Measurements from ENCODE around the gene NR6A1.

DNA sequence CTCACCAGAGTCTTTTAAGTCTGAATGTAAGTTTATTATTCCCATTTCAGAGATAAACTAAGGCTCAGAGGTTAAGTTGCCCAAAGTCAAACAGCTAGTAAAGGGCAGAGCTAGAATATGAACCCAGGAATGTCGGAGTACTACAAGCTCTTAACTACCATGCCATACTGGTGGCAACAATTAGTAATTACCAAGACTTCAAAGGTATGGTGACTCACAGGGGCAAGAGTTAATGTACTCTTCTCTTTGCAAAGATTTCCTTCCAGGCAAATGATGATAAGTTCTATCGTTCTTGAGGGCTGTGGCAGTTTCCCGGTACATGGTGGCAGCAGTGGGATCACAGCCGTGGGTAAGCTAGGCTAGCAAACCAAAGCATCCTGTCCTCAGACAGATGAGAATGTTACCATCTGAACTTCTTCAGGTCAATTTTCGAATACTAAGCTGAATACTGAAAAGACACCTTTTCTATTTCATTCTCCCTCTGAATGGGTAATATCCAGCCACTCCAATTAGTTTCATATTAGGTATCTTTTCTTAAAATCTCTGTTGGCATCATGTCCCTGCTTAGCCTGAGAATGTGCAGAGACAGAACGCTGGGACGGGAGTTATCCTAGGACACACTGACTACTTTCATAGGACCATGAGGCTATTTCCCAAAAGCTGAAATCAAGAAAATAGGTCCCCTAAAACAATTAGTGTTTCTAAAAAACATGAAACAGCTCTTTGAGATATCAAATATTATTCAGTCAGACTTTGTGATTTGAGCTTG is 147.0 kb downstream of the NR6A1 start:
- TF ChIP-seq POLR2AphosphoS5 (IDR thresholded peaks at IDR 0.05; ENCODE audit: low read depth) = no peak
- no peak for TF ChIP-seq EZH2 (IDR thresholded peaks at IDR 0.05; ENCODE audit: low read depth, unreplicated experiment)
- TF ChIP-seq JUNB (IDR thresholded peaks at IDR 0.05; ENCODE audit: unreplicated experiment) = no peak
- TF ChIP-seq, protein P1, sequence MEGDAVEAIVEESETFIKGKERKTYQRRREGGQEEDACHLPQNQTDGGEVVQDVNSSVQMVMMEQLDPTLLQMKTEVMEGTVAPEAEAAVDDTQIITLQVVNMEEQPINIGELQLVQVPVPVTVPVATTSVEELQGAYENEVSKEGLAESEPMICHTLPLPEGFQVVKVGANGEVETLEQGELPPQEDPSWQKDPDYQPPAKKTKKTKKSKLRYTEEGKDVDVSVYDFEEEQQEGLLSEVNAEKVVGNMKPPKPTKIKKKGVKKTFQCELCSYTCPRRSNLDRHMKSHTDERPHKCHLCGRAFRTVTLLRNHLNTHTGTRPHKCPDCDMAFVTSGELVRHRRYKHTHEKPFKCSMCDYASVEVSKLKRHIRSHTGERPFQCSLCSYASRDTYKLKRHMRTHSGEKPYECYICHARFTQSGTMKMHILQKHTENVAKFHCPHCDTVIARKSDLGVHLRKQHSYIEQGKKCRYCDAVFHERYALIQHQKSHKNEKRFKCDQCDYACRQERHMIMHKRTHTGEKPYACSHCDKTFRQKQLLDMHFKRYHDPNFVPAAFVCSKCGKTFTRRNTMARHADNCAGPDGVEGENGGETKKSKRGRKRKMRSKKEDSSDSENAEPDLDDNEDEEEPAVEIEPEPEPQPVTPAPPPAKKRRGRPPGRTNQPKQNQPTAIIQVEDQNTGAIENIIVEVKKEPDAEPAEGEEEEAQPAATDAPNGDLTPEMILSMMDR (conservative IDR thresholded peaks at IDR 0.05; ENCODE audit: low read depth in 2 of 2) = no peak
- no peak for TF ChIP-seq NANOG (IDR thresholded peaks at IDR 0.05; ENCODE audit: borderline replicate concordance)
- no peak for TF ChIP-seq CREB1 (CRISPR knock-in tag; IDR thresholded peaks at IDR 0.05; ENCODE audit: low read depth)
- TF ChIP-seq ZNF114 (CRISPR knock-in tag; IDR thresholded peaks at IDR 0.05) = no peak
- TF ChIP-seq, protein P2, sequence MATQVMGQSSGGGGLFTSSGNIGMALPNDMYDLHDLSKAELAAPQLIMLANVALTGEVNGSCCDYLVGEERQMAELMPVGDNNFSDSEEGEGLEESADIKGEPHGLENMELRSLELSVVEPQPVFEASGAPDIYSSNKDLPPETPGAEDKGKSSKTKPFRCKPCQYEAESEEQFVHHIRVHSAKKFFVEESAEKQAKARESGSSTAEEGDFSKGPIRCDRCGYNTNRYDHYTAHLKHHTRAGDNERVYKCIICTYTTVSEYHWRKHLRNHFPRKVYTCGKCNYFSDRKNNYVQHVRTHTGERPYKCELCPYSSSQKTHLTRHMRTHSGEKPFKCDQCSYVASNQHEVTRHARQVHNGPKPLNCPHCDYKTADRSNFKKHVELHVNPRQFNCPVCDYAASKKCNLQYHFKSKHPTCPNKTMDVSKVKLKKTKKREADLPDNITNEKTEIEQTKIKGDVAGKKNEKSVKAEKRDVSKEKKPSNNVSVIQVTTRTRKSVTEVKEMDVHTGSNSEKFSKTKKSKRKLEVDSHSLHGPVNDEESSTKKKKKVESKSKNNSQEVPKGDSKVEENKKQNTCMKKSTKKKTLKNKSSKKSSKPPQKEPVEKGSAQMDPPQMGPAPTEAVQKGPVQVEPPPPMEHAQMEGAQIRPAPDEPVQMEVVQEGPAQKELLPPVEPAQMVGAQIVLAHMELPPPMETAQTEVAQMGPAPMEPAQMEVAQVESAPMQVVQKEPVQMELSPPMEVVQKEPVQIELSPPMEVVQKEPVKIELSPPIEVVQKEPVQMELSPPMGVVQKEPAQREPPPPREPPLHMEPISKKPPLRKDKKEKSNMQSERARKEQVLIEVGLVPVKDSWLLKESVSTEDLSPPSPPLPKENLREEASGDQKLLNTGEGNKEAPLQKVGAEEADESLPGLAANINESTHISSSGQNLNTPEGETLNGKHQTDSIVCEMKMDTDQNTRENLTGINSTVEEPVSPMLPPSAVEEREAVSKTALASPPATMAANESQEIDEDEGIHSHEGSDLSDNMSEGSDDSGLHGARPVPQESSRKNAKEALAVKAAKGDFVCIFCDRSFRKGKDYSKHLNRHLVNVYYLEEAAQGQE (IDR thresholded peaks at IDR 0.05; ENCODE audit: unreplicated experiment) = no peak
- TF ChIP-seq, protein P3, sequence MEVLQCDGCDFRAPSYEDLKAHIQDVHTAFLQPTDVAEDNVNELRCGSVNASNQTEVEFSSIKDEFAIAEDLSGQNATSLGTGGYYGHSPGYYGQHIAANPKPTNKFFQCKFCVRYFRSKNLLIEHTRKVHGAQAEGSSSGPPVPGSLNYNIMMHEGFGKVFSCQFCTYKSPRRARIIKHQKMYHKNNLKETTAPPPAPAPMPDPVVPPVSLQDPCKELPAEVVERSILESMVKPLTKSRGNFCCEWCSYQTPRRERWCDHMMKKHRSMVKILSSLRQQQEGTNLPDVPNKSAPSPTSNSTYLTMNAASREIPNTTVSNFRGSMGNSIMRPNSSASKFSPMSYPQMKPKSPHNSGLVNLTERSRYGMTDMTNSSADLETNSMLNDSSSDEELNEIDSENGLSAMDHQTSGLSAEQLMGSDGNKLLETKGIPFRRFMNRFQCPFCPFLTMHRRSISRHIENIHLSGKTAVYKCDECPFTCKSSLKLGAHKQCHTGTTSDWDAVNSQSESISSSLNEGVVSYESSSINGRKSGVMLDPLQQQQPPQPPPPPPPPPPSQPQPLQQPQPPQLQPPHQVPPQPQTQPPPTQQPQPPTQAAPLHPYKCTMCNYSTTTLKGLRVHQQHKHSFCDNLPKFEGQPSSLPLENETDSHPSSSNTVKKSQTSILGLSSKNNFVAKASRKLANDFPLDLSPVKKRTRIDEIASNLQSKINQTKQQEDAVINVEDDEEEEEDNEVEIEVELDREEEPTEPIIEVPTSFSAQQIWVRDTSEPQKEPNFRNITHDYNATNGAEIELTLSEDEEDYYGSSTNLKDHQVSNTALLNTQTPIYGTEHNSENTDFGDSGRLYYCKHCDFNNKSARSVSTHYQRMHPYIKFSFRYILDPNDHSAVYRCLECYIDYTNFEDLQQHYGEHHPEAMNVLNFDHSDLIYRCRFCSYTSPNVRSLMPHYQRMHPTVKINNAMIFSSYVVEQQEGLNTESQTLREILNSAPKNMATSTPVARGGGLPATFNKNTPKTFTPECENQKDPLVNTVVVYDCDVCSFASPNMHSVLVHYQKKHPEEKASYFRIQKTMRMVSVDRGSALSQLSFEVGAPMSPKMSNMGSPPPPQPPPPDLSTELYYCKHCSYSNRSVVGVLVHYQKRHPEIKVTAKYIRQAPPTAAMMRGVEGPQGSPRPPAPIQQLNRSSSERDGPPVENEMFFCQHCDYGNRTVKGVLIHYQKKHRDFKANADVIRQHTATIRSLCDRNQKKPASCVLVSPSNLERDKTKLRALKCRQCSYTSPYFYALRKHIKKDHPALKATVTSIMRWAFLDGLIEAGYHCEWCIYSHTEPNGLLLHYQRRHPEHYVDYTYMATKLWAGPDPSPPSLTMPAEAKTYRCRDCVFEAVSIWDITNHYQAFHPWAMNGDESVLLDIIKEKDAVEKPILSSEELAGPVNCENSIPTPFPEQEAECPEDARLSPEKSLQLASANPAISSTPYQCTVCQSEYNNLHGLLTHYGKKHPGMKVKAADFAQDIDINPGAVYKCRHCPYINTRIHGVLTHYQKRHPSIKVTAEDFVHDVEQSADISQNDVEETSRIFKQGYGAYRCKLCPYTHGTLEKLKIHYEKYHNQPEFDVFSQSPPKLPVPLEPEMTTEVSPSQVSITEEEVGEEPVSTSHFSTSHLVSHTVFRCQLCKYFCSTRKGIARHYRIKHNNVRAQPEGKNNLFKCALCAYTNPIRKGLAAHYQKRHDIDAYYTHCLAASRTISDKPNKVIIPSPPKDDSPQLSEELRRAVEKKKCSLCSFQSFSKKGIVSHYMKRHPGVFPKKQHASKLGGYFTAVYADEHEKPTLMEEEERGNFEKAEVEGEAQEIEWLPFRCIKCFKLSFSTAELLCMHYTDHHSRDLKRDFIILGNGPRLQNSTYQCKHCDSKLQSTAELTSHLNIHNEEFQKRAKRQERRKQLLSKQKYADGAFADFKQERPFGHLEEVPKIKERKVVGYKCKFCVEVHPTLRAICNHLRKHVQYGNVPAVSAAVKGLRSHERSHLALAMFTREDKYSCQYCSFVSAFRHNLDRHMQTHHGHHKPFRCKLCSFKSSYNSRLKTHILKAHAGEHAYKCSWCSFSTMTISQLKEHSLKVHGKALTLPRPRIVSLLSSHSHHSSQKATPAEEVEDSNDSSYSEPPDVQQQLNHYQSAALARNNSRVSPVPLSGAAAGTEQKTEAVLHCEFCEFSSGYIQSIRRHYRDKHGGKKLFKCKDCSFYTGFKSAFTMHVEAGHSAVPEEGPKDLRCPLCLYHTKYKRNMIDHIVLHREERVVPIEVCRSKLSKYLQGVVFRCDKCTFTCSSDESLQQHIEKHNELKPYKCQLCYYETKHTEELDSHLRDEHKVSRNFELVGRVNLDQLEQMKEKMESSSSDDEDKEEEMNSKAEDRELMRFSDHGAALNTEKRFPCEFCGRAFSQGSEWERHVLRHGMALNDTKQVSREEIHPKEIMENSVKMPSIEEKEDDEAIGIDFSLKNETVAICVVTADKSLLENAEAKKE (CRISPR knock-in tag; IDR thresholded peaks at IDR 0.05) = no peak
- no peak for TF ChIP-seq EZH2phosphoT487 (IDR thresholded peaks at IDR 0.05; ENCODE audit: unreplicated experiment)
- no peak for TF ChIP-seq ZNF331 (CRISPR knock-in tag; IDR thresholded peaks at IDR 0.05; ENCODE audit: low read depth)
- TF ChIP-seq, protein P4, sequence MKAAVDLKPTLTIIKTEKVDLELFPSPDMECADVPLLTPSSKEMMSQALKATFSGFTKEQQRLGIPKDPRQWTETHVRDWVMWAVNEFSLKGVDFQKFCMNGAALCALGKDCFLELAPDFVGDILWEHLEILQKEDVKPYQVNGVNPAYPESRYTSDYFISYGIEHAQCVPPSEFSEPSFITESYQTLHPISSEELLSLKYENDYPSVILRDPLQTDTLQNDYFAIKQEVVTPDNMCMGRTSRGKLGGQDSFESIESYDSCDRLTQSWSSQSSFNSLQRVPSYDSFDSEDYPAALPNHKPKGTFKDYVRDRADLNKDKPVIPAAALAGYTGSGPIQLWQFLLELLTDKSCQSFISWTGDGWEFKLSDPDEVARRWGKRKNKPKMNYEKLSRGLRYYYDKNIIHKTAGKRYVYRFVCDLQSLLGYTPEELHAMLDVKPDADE (IDR thresholded peaks at IDR 0.05) = no peak
- no peak for TF ChIP-seq STAT1 (IDR thresholded peaks at IDR 0.05; ENCODE audit: unreplicated experiment)
